ENCODE data around the gene TMEM273. TPM values are rescaled to one million over a fixed set of nuclear protein-coding genes. Genes with fewer than 3 reads are reported as not detected.

Gene TMEM273
- total RNA-seq, 1 donor from 2014 or later = not detected

DNA sequence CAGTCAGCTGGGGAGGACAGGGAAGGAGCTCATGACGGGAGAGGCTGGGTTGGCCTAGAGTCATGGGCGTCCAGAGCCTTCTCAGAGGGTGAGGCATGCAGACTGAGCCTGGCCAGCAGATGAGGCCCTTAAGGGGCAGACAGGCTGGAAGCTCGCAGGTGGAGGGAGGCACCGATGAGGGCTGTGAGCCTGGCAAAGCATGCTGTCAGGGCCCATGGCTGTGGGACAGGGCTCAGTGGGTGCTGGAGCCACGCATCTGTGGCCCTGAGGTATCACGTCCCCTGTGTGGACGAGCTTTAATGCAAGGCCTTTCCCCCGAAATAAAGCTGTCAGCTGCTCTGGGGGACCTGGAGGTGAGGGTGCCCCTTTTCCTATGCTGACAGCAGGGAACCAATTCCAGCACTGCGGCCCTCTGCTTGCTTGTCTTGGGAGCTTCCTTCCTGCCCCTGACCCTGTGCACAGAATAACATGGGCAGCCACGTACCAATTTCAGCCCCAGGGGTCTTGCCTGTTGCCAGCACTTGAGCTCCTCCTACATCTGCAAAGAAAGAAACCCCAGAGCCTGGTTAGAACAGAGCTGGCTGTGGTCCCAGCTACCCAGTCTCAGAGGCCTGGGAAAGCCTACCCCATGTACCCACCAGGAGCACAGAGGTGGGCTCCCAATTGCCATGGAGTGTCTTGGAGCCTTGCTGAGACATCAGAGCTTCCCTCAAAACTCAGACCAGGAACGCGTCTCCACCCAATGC, 20.6 kb downstream of the TMEM273 start:
- no peaks in the 10 kb centered on the region for H3K9me3 Mint-ChIP-seq (ENCODE audit: low read depth)
- no peak overlapping the region for H3K27ac Mint-ChIP-seq
- TF ChIP-seq, protein P1, sequence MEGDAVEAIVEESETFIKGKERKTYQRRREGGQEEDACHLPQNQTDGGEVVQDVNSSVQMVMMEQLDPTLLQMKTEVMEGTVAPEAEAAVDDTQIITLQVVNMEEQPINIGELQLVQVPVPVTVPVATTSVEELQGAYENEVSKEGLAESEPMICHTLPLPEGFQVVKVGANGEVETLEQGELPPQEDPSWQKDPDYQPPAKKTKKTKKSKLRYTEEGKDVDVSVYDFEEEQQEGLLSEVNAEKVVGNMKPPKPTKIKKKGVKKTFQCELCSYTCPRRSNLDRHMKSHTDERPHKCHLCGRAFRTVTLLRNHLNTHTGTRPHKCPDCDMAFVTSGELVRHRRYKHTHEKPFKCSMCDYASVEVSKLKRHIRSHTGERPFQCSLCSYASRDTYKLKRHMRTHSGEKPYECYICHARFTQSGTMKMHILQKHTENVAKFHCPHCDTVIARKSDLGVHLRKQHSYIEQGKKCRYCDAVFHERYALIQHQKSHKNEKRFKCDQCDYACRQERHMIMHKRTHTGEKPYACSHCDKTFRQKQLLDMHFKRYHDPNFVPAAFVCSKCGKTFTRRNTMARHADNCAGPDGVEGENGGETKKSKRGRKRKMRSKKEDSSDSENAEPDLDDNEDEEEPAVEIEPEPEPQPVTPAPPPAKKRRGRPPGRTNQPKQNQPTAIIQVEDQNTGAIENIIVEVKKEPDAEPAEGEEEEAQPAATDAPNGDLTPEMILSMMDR (IDR thresholded peaks at IDR 0.05; ENCODE audit: unreplicated experiment) = no peak
- no peaks in the 10 kb centered on the region for H3K4me1 Mint-ChIP-seq (ENCODE audit: low read depth)
- DNase-seq (ENCODE audit: low spot score, unreplicated experiment) = no peak
- H3K36me3 Mint-ChIP-seq (ENCODE audit: insufficient read depth) = no peaks in the 10 kb centered on the region
- no peak overlapping the region for H3K4me3 Mint-ChIP-seq (ENCODE audit: low read depth)
- H3K27me3 Mint-ChIP-seq = peaks cover 38% of the 10 kb centered on the region

GRCh38 chr10:49166484-49167400, 21.4 kb downstream of the TMEM273 start:
- TF ChIP-seq, protein P1 (IDR thresholded peaks at IDR 0.05; ENCODE audit: unreplicated experiment) = no peak
- Mint-ChIP-seq H3K36me3 (ENCODE audit: insufficient read depth) (no peaks in the 10 kb centered on the region), H3K4me3 (ENCODE audit: low read depth) (no peak overlapping the region), H3K27ac (no peak overlapping the region), H3K4me1 (ENCODE audit: low read depth) (no peaks in the 10 kb centered on the region), H3K27me3 (peaks cover 45% of the 10 kb centered on the region), H3K9me3 (ENCODE audit: low read depth) (no peaks in the 10 kb centered on the region)
- no peak for DNase-seq (ENCODE audit: low spot score, unreplicated experiment)

- TF ChIP-seq, protein P1 (IDR thresholded peaks at IDR 0.05; ENCODE audit: unreplicated experiment) = no peak
- H3K36me3 Mint-ChIP-seq (ENCODE audit: insufficient read depth) = no peaks in the 10 kb centered on the region
- H3K27me3 Mint-ChIP-seq = peaks cover 48% of the 10 kb centered on the region
- DNase-seq (ENCODE audit: low spot score, unreplicated experiment) = no peak
- H3K27ac Mint-ChIP-seq = no peak overlapping the region
- no peaks in the 10 kb centered on the region for H3K4me1 Mint-ChIP-seq (ENCODE audit: low read depth)
- H3K4me3 Mint-ChIP-seq (ENCODE audit: low read depth) = no peak overlapping the region
- H3K9me3 Mint-ChIP-seq (ENCODE audit: low read depth) = no peaks in the 10 kb centered on the region
Measured at GRCh38 chr10:49165821-49166483, 22.2 kb downstream of the TMEM273 start.

GRCh38 chr10:49165259-49165658, 22.9 kb downstream of the TMEM273 start:
- TF ChIP-seq, protein P1 (IDR thresholded peaks at IDR 0.05; ENCODE audit: unreplicated experiment) = no peak

More at GRCh38 chr10:49165259-49165658, 22.9 kb downstream of the TMEM273 start:
- Mint-ChIP-seq H3K4me3 (ENCODE audit: low read depth) (no peak overlapping the region), H3K4me1 (ENCODE audit: low read depth) (no peaks in the 10 kb centered on the region), H3K9me3 (ENCODE audit: low read depth) (no peaks in the 10 kb centered on the region), H3K27ac (no peak overlapping the region), H3K36me3 (ENCODE audit: insufficient read depth) (no peaks in the 10 kb centered on the region), H3K27me3 (peaks cover 52% of the 10 kb centered on the region)
- no peak for DNase-seq (ENCODE audit: low spot score, unreplicated experiment)

Measured in progenitor cell of endocrine pancreas (in vitro differentiated cells).